Myometrial cell (primary cell): ENCODE results near the gene CBX7. TPM values are rescaled to one million over a fixed set of nuclear protein-coding genes. Genes with fewer than 3 reads are reported as not detected.

Source experiments
- total RNA-seq: library from RNA; depleted of rRNA; stranded (reverse); fragments of >200 nt; gene quantifications from 2 replicates; pipeline ENCODE4 v1.2.3, GENCODE V29; 2015

Gene CBX7
- 2.3 and 2.5 TPM in 2 replicates for total RNA-seq

GRCh38 chr22:39152511-39153219, at the start of gene CBX7:
Gene CBX7, minus strand, starts transcription at chr22:39152680. Its CDS starts 236 bp downstream, at chr22:39152444.

GRCh38 chr22:39097098-39098020, 55.1 kb downstream of the CBX7 start, which contains the start of gene APOBEC3H:
Gene APOBEC3H, plus strand, starts transcription at chr22:39097244. Its CDS starts 3,035 bp downstream, at chr22:39100279.

Other genes starting within 250 kb of the CBX7 start
- gene APOBEC3A, start 195.1 kb downstream of the CBX7 start, total RNA-seq, result not detected in 2 replicates
- gene APOBEC3B, start 170.3 kb downstream of the CBX7 start, total RNA-seq, result 28.5 and 29.6 TPM in 2 replicates
- gene APOBEC3C, start 138.4 kb downstream of the CBX7 start, total RNA-seq, result 34.4 and 42.4 TPM in 2 replicates
- gene APOBEC3D, start 131.6 kb downstream of the CBX7 start, total RNA-seq, result 1.6 and 3.5 TPM in 2 replicates
- 4.3 and 7.6 TPM in 2 replicates for gene APOBEC3F, start 111.8 kb downstream of the CBX7 start, total RNA-seq
- 11.0 and 15.8 TPM in 2 replicates for gene APOBEC3G, start 75.4 kb downstream of the CBX7 start, total RNA-seq
- gene APOBEC3H, start 55.4 kb downstream of the CBX7 start, total RNA-seq, result 0.53 and 4.0 TPM in 2 replicates
- 5.1 and 12.4 TPM in 2 replicates for gene PDGFB, start 92.3 kb upstream of the CBX7 start, total RNA-seq
- gene RPL3, start 166.9 kb upstream of the CBX7 start, total RNA-seq, result 2,206 and 2,743 TPM in 2 replicates
- 6.6 and 8.4 TPM in 2 replicates for gene SYNGR1, start 197.3 kb upstream of the CBX7 start, total RNA-seq
- gene TAB1, start 247.1 kb upstream of the CBX7 start, total RNA-seq, result 15.0 and 16.1 TPM in 2 replicates